ENCODE results near the gene CRISP1.
"Not testable (repeated sequence)": the region's sequence is repeated elsewhere in the genome, so short reads cannot be mapped to it uniquely, and the experiment has no call there.

Gene CRISP1

DNA sequence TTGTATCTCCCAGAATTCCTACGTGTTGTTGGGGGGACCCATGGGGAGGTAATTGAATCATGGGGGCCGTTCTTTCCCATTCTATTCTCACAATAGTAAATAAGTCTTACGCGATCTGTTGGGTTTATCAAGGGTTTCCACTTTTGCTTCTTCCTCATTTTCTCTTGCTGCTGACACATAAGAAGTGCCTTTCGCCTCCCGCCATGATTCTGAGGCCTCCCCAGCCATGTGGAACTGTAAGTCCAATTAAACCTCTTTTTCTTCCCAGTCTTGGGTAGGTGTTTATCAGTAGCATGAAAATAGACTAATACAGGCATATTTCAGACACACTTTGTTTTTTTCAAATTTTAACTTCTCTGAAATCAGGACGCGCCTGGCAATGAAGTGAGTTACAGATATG is 64.8 kb downstream of the CRISP1 start:
- ATAC-seq: no peak
- Mint-ChIP-seq H3K27ac (no peak overlapping the region), H3K4me3 (no peak overlapping the region), H3K4me1 (no peaks in the 10 kb centered on the region), H3K36me3 (no peaks in the 10 kb centered on the region), H3K9me3 (peaks cover 10% of the 10 kb centered on the region)
- DNase-seq (ENCODE audit: low spot score in 2 of 2): no peak

DNA sequence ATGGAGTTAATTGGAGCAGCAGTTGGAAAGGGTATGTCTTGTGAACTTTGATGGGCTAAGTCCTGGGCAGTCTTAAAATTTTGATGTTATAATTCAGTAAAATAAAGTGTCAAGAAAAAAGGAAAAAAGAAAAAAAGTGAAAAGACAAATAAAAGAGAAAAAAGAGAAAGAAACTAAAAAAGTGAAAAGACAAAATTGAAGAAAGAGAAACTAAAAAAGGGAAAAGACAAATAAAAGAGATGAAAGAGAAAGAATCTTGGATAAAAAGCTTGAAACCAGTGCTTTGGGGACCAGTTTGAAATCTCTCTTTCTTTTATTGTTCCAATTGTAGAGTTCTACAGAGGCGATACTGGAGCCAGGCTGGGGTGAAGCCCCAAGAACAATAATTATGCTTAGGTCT is 67.2 kb downstream of the CRISP1 start:
- Mint-ChIP-seq H3K9me3 (peaks cover 8% of the 10 kb centered on the region), H3K4me3 (no peak overlapping the region), H3K36me3 (no peaks in the 10 kb centered on the region), H3K27ac (no peak overlapping the region), H3K4me1 (no peaks in the 10 kb centered on the region)
- DNase-seq (ENCODE audit: low spot score in 2 of 2) (no peak), ATAC-seq (no peak)

DNA sequence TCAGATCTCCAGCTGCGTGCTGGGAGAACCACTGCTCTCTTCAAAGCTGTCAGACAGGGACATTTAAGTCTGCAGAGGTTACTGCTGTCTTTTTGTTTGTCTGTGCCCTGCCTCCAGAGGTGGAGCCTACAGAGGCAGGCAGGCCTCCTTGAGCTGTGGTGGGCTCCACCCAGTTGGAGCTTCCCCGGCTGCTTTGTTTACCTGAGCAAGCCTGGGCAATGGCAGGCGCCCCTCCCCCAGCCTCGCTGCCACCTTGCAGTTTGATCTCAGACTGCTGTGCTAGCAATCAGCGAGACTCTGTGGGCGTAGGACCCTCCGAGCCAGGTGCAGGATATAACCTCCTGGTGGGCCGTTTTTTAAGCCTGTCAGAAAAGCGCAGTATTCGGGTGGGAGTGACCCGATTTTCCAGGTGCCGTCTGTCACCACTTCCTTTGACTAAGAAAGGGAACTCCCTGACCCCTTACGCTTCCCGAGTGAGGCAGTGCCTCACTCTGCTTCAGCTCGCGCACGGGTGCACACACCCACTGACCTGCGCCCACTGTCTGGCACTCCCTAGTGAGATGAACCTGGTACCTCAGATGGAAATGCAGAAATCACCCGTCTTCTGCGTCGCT is 69.4 kb downstream of the CRISP1 start:
- H3K9me3 Mint-ChIP-seq; ATAC-seq; H3K4me3 Mint-ChIP-seq; H3K36me3 Mint-ChIP-seq; H3K27ac Mint-ChIP-seq; H3K4me1 Mint-ChIP-seq; DNase-seq (ENCODE audit: low spot score in 2 of 2): not testable (repeated sequence)

DNA sequence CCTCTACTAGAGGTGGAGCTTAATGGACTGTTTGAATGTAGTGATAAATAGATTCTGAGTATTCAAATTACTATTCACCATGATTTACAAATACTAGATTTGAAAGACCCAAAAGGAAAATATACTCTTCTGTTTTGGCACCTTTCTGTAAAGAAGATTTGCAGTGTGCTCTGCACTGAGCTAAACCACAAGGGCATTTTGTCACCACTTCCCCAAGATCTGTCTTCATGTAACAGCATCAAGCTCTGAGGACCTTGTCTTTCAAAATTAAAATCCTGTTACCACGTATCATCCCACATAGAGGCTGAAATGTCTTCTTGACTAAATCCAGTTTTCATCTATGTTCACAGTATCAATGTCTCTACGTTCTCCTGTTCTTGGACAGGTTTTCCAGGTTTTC is 76.0 kb downstream of the CRISP1 start:
- H3K4me3 Mint-ChIP-seq: no peak overlapping the region
- DNase-seq (ENCODE audit: low spot score in 2 of 2) (no peak), ATAC-seq (no peak)
- no peak overlapping the region for H3K27ac Mint-ChIP-seq
- no peaks in the 10 kb centered on the region for H3K9me3 Mint-ChIP-seq
- no peaks in the 10 kb centered on the region for H3K36me3 Mint-ChIP-seq
- H3K4me1 Mint-ChIP-seq: no peaks in the 10 kb centered on the region

DNA sequence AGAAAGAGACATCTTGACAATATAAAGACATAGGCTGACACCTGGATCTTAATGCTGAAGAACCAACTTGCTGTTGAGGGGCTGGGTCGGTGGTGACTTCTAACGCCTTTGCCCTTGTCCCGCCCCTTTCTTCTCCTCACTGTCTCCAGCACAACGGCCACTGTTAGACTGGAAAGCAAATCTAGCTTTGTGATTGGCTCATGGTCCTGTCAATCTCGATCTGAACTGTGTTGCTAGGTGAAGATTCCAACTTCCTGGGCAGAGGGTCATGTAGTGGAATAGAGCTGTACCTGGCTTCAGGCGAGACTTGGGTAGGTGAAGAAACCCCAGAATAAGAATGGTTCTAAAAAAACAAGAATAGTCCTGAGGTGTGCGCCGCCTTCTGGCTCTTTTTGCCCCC is 79.2 kb downstream of the CRISP1 start, which contains the start of gene PGK2:
PGK2 (minus strand) TSS at position 110 of the 400 bp plus-strand sequence; CDS start at position 12, 98 bp downstream.
- Mint-ChIP-seq H3K36me3 (no peaks in the 10 kb centered on the region), H3K27ac (no peak within 1 kb of the TSS), H3K4me3 (no peak within 1 kb of the TSS), H3K9me3 (no peaks in the 10 kb centered on the region), H3K4me1 (no peaks in the 10 kb centered on the region)
- no peak for DNase-seq (ENCODE audit: low spot score in 2 of 2)
- no peak for ATAC-seq

DNA sequence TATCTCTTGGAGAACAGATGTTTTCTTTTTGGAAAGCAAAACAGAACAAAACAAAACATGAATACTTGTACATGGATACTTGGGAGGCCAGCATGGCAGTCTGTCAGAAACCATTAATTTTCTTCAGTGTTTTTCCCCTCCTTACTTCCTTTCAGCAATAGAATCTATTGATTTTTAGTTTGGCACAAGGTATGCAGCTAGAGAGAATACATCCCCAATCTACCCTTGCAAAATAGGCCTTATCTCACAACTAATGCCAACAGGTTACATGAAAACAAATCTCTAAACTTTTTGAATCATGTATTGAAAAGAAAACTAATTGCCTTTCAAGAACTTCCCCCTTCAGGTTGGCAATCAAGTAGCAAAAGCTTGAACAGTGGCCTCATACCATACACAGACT is 82.1 kb downstream of the CRISP1 start:
- DNase-seq (ENCODE audit: low spot score in 2 of 2) (no peak), ATAC-seq (no peak)
- Mint-ChIP-seq H3K27ac (no peak overlapping the region), H3K9me3 (peaks cover under 1% of the 10 kb centered on the region), H3K36me3 (no peaks in the 10 kb centered on the region), H3K4me3 (no peak overlapping the region), H3K4me1 (no peaks in the 10 kb centered on the region)
